DMS153 treated with DMSO at 0.1 percent for 48 hours (cell line): ENCODE data around the gene MYH8.

ENCODE experiments used
- DNase-seq: peaks from one replicate; lab custom pipeline; 2025; ENCODE audit not compliant: unreplicated experiment; lab: John Stamatoyannopoulos, UW

Gene MYH8

DNA sequence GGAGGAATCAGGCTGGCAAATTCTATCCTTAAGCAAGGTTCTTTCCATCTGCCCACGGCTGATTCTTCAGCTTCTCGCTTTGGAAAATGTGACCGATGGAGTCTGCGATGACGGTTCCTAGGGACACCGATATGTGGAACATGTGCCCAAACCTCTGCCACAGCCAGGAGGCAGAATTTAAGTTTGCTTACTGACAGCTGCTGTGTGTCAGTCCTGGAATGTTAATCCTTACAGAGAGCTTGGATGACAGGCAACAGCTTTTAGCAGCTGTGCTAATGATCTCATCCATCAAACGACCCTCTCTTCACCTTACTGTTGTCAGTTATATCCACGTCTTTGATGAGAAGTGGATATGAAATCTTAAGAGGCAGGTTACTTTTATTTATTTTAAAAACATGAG is 37.6 kb downstream of the MYH8 start:
- DNase-seq, result no peak

DNA sequence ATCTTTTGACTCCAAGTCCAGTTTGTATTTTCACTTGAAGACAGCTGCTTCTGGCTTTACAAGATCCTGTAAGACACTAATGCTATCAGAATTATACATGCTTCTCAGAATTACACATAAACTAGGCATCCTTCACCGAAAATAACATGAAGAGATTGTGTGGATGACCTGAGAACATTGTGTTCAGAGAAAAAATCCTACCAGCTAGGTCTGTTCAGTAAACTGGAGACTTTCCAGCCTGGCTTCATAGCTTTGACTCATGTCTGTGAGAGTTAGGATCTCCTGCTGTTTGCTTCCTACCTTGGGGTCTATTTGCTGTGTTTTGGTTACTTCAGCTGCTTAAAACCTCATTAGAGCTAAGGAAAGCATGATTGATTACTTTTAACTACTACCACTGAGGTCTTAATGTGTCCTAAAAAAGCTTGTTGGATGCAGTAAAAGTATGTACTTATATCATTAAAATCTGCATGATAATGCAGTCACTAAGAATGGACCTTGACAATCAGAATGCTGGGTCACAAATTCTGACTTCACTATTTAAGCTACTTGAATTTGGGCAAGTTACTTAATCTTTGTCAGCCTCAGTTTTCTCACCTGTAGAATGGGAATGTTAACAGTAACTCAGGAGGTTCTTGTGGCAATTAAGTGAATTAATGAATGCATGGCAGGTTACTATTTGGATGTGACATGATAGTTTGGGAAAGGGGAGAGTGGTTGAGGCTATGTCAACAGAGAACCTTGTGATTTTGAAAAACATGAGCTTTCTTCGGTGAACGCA is 40.9 kb downstream of the MYH8 start:
- DNase-seq, result no peak

DNA sequence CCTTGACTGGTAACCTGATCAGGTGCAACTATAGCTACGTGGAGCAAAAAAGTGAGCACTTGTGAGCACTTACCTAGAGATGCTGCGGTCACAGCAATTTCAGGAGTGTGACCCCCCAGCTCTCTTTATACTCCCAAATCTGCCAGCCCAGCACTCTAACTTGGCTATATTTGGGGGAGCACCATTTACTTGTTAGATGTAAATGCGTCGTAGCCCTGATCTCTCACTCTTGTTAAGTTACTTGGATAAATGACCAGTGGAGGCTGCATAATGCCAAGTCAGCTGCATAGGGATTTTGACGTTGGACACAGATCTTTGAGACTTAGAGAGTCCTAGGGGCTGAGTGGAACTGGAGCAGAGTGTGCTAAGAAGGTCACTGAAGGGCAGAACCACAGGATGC is 48.8 kb downstream of the MYH8 start, which contains the start of gene MYH13:
Gene MYH13, minus strand, starts transcription at position 101 of the 400 bp plus-strand sequence. CDS start 8,476 bp downstream, outside the sequence.
- DNase-seq, result no peak

DNA sequence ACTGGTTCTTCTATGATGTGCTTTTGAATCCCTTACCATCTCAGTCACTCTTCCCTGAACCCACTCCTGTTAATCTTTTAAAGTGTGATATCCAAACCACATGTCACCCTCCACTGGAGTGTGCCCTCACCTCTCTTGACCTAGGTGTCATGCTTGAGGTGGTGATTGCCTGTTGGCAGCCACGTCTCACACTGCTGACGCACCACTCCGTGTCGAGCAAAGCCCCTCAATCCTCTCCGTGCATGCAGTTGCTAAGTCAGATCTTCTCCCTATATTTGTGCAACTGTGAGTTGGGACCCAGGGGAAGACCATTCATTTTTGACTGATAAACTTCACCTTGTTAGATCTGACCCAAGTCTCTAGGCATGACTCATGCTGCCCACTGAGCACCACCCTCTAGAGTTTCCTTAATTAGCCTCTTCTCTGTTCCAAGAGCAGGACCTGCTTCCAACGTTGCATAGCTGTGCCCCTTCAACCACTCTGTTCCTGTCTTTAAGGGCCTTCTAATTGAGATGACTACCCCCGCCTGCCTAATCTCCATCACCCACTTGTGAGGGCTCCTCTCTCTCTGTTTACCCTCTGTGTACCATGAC is 51.6 kb downstream of the MYH8 start:
- no peak for DNase-seq

DNA sequence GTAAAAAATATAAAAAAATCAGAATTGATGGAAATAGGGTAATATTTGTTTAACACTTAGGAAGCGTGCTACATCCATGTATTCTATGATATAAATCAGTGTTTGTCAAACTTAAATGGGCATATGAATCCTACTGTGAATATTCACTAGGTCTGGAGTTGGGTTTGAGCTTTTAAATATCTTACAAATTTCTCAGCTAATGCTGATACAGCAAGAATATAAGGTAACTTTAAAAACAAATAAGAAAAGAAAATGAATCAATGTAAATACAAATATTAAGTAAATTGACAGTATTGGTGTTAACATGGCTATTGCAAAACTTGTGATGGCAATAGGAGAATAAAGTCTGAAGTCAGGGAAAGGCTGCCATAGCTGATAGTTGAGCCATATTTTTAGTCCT is 52.5 kb downstream of the MYH8 start:
- no peak for DNase-seq

DNA sequence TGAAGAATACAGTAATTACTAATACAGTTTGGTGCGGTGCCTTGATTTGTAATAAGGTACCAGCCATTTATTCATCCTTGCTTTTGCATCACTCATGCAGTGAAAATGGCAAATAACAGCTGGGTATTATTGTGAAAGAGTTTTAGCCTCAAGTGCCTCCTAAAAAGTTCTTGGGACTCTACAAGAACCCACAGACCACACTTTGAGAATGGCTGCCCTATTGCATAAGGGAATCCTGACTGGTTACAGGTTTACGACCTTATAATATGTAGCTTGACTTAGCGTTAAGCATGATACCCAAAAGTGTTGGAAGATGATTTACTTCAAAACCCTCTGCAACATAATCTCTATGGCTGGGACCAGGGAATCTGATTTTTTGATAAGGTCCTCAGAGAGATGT is 53.2 kb downstream of the MYH8 start:
- DNase-seq, result no peak

DNA sequence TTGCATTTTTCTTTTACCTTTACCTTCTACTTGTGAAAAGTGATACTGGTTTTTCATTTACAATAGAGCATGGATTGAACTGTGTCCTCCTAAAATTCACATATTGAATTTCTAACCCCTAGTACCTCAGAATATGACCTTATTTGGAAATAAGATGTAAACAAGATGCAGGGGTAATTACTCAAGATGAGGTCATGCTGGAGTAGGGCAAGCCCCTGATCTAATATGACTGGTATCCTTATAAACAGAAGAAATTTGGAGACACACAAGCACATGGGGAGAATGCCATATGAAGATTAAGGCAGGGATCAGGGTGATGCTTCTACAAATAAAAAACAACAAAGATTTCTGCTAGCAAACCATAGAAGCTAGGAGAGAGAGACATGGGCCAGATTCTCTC is 61.2 kb downstream of the MYH8 start:
- no peak for DNase-seq

DNA sequence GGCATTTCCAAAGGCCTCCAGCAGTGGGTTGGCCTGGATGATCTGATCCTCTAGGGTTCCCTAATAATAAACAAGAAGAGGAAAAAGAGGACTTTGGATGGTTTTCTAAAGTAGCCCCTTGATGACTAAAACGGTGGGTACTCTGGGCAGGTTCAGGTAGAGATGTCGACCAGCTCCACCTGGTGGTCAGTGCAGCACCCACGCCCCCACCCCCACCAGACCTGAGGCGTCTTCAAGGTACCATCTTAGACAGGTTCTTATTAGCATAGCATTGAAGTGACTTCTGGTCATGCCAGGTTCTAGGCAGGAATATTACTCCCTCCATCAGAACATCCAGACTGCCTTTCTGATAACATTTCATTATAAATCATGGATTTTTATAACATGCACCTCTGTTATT is 64.0 kb downstream of the MYH8 start:
- DNase-seq, result no peak

DNA sequence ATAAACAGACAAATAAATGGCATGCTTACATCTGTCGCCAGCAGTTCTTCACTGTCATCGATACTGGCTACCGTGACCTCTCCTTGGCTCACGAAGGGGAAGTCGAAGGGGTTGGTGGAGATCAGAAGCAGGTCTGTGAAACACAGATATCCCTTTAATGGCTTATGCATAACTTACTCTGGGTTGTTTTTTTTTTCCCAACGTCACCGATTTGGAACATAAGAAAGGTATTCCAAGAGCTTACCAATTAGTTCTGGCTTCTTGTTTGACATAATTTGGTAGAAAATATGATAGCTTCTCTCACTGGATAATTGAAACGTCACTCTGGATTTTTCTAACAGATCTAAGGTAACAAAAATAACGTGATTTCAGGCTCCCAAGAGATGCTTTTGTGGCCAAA is 67.1 kb downstream of the MYH8 start:
- no peak for DNase-seq

DNA sequence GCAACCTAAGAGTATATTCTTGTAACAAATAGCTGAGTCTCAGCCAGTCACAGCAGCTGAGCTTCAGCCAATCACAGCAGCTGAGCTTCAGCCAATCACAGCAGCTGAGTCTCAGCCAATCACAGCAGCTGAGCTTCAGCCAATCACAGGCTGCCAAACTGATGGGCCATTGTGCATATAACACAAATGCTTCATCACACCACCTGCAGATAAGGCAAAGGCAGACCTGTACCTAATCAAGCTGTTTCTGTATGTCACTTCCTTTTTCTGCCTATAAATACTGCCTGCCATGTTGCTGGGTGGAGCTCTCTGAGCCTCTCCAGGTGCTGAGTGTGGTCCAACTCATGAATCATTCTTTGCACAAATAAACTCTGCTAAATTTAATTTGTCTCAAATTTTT is 68.9 kb downstream of the MYH8 start:
- DNase-seq, result no peak

DNA sequence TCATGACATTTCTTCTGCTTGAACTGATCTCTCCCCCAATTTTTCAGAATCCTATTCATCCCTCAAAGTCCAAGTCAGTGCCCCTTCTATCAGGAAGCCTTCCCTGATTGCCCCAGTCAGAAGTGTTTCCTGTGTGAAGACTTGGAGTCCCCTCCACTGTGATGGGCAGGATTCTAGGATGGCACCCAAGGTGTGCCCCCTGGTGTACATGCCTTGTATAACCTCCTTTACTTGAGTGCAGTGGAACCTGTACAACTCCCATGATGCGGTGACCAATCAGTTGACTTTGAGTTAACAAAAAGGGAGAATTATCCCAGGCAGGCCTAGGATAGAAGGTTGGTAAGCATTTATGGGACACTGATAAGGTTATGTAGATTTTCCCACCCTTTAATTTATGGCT is 72.3 kb downstream of the MYH8 start:
- no peak for DNase-seq

DNA sequence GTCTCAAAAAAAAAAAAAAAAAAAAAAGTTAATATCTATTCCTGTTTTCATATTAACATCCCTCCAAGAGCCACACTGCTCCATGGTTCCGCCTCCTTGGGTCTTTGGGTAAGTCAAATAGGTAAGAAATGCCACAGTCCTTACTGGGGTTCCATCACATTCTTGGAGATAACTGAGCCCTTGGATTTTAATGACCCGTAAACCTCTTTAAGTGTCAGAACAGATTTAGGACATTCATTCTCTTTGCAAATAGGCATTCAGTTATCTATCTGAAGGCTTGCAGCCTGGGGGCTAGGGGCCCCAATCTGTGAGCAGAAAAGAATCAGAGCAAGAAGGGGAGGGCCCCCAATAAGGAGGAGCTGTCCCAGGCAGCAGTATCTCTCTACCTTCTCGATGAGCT is 76.9 kb downstream of the MYH8 start:
- DNase-seq, result no peak
